H1 (cell line): ENCODE results near the gene COX7C. TPM values are rescaled to one million over a fixed set of nuclear protein-coding genes. Genes with fewer than 3 reads are reported as not detected.

Experiments used
- ASH2L ChIP-seq: fragments of 200-600, 300-600 bp; sonication (generic); IDR thresholded peaks from one replicate; pipeline ENCODE4 v1.7.1; 2017; ENCODE audit warnings: low read length
- ATF3 ChIP-seq: IDR thresholded peaks from 2 replicates; pipeline ENCODE4 v1.6.1; 2011; ENCODE audit warnings: low read depth, mild to moderate bottlenecking, low read length; ENCODE audit not compliant: insufficient read depth
- BACH1 ChIP-seq: IDR thresholded peaks from 2 replicates; pipeline ENCODE4 v1.6.1; 2012; ENCODE audit warnings: low read length, improper control_type of control experiment
- BCL11A ChIP-seq, 2 experiments: IDR thresholded peaks; one replicate each; pipeline ENCODE4 v1.6.1; 2011; ENCODE audit warnings: low read depth in 2 of 2, low read length in 2 of 2, mild to moderate bottlenecking in 2 of 2
- CREB1 ChIP-seq: IDR thresholded peaks from 2 replicates; pipeline ENCODE4 v1.6.1; 2012; ENCODE audit warnings: inconsistent platforms
- CTCF ChIP-seq, 3 experiments: IDR thresholded peaks; 1 replicate in 2 of 3; 2 replicates in 1 of 3; pipeline versions ENCODE4 v1.5.1 to v1.6.1; 2011; ENCODE audit warnings: low read length in 3 of 3, mild to moderate bottlenecking in 3 of 3, inconsistent platforms in 2 of 3, low read depth in 1 of 3, moderate library complexity in 1 of 3; ENCODE audit not compliant: insufficient read depth in 1 of 3; ENCODE audit errors: control extremely low read depth in 1 of 3
- EGR1 ChIP-seq: IDR thresholded peaks from 2 replicates; pipeline ENCODE4 v1.6.1; 2011; ENCODE audit warnings: low read depth, low read length, borderline replicate concordance
- EZH2 ChIP-seq: fragments of 200-600 bp; sonication (generic); IDR thresholded peaks from 2 replicates; pipeline ENCODE4 v1.7.1; 2012; ENCODE audit warnings: low read depth, mild to moderate bottlenecking, moderate library complexity, low read length, inconsistent platforms; ENCODE audit not compliant: severe bottlenecking
- GTF2F1 ChIP-seq: IDR thresholded peaks from 2 replicates; pipeline ENCODE4 v1.6.1; 2012; ENCODE audit warnings: low read depth, low read length, improper control_type of control experiment, borderline replicate concordance
- JUN ChIP-seq: IDR thresholded peaks from 2 replicates; pipeline ENCODE4 v1.6.1; 2011; ENCODE audit warnings: low read depth, mild to moderate bottlenecking, improper control_type of control experiment, low read length
- KDM1A ChIP-seq: fragments of 200-600, 300-600 bp; sonication (generic); IDR thresholded peaks from 2 replicates; pipeline ENCODE4 v1.7.1; 2016; ENCODE audit warnings: mild to moderate bottlenecking, low read length, borderline replicate concordance
- KDM4A ChIP-seq: IDR thresholded peaks from one replicate; pipeline ENCODE4 v1.7.1; 2012; ENCODE audit warnings: low read depth, mild to moderate bottlenecking, moderate library complexity, low read length, inconsistent platforms; ENCODE audit not compliant: severe bottlenecking
- MAX ChIP-seq: IDR thresholded peaks from 2 replicates; pipeline ENCODE4 v1.6.1; 2012; ENCODE audit warnings: inconsistent platforms
- NRF1 ChIP-seq: IDR thresholded peaks from 2 replicates; pipeline ENCODE4 v1.6.1; 2011; ENCODE audit warnings: mild to moderate bottlenecking, low read depth, low read length, improper control_type of control experiment
- POLR2AphosphoS5 ChIP-seq: IDR thresholded peaks from 2 replicates; pipeline ENCODE4 v1.6.1; 2011; ENCODE audit warnings: low read depth, low read length
- RXRA ChIP-seq: IDR thresholded peaks from 2 replicates; pipeline ENCODE4 v1.6.1; 2011; ENCODE audit warnings: low read depth, mild to moderate bottlenecking, low read length, moderate library complexity; ENCODE audit not compliant: insufficient read depth
- SAP30 ChIP-seq: fragments of 300-600 bp; sonication (generic); IDR thresholded peaks from 2 replicates; pipeline ENCODE4 v1.7.1; 2012; ENCODE audit warnings: low read length, moderate library complexity, mild to moderate bottlenecking, inconsistent platforms; ENCODE audit not compliant: insufficient read depth, insufficient replicate concordance
- SIRT6 ChIP-seq: IDR thresholded peaks from one replicate; pipeline ENCODE4 v1.7.1; 2012; ENCODE audit warnings: low read length, inconsistent platforms
- SP1 ChIP-seq: IDR thresholded peaks from 2 replicates; pipeline ENCODE4 v1.6.1; 2011; ENCODE audit warnings: low read depth, low read length
- TCF12 ChIP-seq: IDR thresholded peaks from 2 replicates; pipeline ENCODE4 v1.6.1; 2011; ENCODE audit warnings: low read depth, mild to moderate bottlenecking, low read length
- TEAD4 ChIP-seq: IDR thresholded peaks from 2 replicates; pipeline ENCODE4 v1.6.1; 2012; ENCODE audit warnings: low read depth, low read length, inconsistent platforms, mixed read lengths
- YY1 ChIP-seq: IDR thresholded peaks from 2 replicates; pipeline ENCODE4 v1.6.1; 2011; ENCODE audit warnings: low read depth, mild to moderate bottlenecking, low read length
- polyA plus RNA-seq, 7 experiments: library from polyadenylated mRNA; depleted of rRNA in 3 of 7; stranded (reverse) in 5 of 7; unstranded in 2 of 7; fragments of >200 nt in 5 of 7; fragments of 200-250 nt in 2 of 7; gene quantifications; 1 replicate in 5 of 7; 2 replicates in 1 of 7; 4 replicates in 1 of 7; pipeline versions ENCODE4 v1.2.1 to v1.2.3, GENCODE V29; 2011 to 2013; ENCODE audit warnings: missing spikeins in 2 of 7, mixed read lengths in 2 of 7
- total RNA-seq: library from RNA; stranded (reverse); fragmentation: NEBNext Ultra II Directional; extraction: Animal tissue kit (Norgen Biotek cat#: 25700); gene quantifications from 2 replicates; pipeline ENCODE4 v1.2.1, GENCODE V29; 2021

COX7C gene
- total and polyA plus RNA-seq, 2 of the 8 experiments (the other 6 are each of a cell fraction or from before 2014, with no cell fraction given), result 1,059 to 1,207 TPM

GRCh38 chr5:86617756-86618576 is at the start of gene COX7C (continued):
- TF ChIP-seq CTCF (IDR thresholded peaks at IDR 0.05; ENCODE audit: control extremely low read depth in 1 of 3, insufficient read depth in 1 of 3, low read depth in 1 of 3, low read length in 3 of 3), result peak in 1 of 3 experiments; percentile 3; a peak in 1 of 4 replicates
- no peak for TF ChIP-seq EGR1
- TF ChIP-seq BACH1, result no peak
- peak; percentile 41 for TF ChIP-seq KDM4A
- TF ChIP-seq POLR2AphosphoS5, result peak; percentile 89
- no peak for TF ChIP-seq TEAD4
- TF ChIP-seq ASH2L, result peak; percentile 90
- TF ChIP-seq CREB1, result peak; percentile 76
- TF ChIP-seq KDM1A, result no peak
- TF ChIP-seq JUN, result no peak
- TF ChIP-seq RXRA, result no peak
- no peak for TF ChIP-seq GTF2F1
- no peak for TF ChIP-seq BCL11A (IDR thresholded peaks at IDR 0.05; ENCODE audit: low read depth in 2 of 2, low read length in 2 of 2)
- no peak for TF ChIP-seq SAP30
- TF ChIP-seq MAX, result peak; percentile 38; the same call in 1 of the 2 replicates
- TF ChIP-seq ATF3, result no peak; the same call in 1 of the 2 replicates
- peak; percentile 29; the same call in 1 of the 2 replicates for TF ChIP-seq SP1
- no peak for TF ChIP-seq TCF12
- no peak for TF ChIP-seq SIRT6
- TF ChIP-seq EZH2, result no peak
- TF ChIP-seq NRF1, result no peak
- TF ChIP-seq YY1, result peak; percentile 90
